ENCODE data around the gene ANAPC16.
"Not testable (repeated sequence)": the region's sequence is repeated elsewhere in the genome, so short reads cannot be mapped to it uniquely, and the experiment has no call there.

ANAPC16 gene

DNA sequence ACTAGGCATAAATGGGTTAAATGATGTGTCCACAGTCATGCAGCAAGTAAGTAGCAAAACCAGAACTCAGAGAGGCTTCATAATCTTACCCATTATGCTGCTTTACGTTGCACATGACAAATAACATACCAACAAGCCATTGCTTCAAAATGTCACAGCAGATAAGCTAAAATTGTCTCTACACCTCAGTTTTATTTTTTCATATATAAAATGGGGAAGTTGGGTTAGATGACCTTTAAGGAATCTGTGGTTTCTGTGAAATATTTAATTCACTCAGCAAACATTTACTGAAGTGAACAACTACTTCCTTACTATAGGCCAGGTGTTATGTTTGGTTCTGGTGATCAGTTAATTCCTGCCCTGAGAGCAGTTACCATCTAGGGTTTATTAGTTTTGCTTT lies 2.5 kb downstream of the ANAPC16 start:
- no peak for DNase-seq

DNA sequence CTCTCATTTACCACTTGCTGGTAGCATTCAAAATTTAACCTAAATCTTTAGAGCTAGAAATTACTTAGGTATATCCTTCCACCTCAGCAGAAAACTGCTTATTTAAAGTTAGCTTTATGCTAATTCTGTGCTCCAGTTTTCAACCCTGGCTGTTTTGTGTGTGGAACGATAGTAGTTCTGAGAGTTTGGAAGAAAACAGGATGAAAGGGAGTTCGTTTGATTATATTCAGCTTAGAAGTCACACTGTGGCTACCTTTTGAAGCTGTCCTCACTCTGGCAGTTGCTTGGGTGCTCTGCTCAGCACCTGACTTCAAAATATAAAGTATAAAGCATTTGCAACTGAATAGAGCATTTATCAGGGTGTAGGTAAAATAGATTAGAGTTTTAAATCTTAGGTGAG lies 2.9 kb downstream of the ANAPC16 start:
- no peak for DNase-seq

DNA sequence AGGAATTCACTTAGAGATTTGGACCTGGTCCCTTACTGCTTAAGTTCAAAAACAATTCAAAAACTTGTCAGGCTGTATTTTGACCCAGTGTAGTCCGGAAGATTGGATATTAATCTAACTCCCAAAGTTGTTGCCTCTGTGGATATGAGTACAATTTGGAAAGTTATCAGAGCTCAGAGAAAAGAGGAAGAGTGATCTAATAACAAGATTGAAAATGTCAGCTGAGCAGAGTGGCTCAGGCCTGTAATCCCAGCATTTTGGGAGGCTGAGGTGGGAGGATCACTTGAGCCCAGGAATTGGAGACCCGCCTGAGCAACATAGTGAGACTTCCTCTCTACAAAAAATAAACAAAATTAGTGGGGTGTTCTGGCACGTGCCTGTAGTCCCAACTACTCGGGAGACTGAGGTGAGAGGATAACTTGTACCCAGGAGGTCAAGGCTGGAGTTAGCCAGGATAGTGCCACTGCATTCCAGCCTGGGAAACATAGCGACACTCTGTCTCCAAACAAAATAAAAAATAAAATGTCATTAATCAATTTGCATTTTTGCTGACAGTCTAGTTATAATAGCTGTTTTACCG lies 3.5 kb downstream of the ANAPC16 start:
- no peak for DNase-seq

DNA sequence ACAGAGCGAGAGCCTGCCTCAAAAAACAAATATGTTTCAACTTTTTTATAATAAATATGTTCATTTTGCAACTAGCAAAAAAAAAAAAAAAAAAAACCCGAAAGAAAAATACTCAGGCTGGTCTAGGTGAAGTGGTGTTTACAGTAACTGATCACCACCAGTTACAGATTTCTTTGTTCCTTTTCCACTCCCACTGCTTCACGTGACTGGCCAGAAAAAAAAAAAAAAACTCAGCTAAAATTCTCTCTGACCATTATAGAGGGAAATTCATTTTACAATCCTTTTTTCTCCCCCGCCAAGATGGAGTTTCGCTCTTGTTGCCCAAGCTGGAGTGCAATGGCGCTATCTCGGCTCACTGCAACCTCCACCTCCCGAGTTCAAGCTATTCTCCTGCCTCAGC lies 4.8 kb downstream of the ANAPC16 start:
- no peak for DNase-seq

DNA sequence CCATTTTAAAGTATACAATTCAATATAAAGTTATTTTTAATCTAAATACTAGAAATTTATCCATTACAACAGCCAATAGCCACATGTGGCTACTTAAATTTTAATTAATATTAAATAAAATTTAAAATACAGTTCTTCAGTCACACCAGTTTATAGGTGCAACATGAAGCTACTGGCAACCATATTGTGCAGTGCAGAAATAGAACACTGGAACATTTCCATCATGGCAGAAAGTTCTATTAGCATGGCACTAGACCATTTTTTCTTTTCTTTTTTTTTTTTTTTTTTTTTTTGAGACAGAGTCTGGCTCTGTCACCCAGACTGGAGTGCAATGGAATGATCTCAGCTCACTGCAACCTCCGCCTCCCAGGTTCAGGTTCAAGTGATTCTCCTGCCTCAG lies 5.5 kb downstream of the ANAPC16 start:
- DNase-seq = no peak

DNA sequence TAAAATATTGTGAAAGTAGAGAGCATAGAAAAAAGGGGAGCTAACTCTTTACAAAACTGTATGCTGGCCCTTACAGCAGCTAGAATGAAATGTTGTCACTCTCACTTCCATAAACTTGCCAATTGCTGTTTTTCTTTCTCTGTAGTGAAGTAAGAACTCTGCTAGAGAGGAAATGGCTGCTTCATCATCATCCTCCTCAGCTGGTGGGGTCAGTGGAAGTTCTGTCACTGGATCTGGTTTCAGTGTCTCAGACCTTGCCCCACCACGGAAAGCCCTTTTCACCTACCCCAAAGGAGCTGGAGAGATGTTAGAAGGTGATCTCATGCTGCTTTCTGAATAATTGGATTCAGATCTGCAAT lies 7.9 kb downstream of the ANAPC16 start:
- DNase-seq = no peak

DNA sequence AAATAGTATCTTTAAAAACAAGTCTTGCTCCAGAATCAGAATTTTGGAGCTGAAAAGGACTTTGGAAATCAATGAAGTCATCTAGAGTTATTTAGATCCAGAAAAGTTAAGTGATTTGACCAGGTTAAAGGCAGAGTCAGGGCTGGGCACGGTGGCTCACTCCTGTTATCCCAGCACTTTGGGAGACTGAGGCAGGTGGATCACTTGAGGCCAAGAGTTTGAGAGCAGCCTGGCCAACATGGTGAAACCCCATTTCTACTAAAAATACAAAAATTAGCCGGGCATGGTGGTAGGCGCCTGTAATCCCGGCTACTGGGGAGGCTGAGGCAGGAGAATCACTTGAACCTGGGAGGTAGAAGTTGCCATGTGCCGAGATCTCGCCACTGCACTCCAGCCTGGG lies 8.4 kb downstream of the ANAPC16 start:
- not testable (repeated sequence) for DNase-seq

DNA sequence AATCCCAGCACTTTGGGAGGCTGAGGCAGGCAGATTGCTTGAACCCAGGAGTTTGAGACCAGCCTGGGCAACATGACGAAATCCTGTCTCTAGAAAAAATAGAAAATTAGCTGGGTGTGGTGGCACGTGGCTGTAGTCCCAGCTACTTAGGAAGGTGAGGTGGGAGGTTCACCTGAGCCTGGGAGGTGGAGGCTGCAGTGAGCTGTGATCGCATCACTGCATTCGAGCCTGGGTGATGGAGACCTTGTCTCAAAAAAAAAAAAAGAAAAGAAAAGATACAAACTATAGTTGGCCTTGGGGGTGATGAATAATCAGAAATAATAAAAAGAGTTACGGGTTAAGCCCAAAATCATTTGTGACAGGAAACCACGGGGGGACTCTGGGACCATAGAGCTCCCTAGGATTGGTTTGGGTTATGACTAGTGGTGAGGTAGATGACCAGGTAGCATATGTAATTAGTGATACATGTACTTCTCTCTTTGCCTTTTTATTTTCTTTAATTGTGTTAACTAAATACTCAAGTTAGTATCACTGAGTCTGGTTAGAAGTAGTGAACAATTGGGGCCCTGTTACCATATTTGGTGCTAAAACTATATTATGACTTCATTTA lies 10.7 kb downstream of the ANAPC16 start:
- no peak for DNase-seq

DNA sequence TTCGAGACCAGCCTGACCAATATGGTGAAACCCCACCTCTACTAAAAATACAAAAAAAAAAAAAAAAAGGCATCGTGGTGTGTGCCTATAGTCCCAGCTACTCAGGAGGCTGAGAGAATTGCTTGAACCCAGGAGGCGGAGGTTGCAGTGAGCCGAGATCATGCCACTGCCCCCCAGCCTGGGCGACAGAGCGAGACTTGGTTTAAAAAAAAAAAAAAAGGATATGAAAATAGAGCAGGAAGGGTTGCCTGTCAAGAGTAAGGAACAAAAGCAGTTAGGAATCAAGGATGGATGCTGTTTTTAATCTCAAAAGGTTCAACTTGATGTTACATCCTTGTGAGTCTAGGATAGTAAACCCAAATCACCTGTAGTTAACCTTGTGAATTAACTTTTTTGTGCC lies 12.0 kb downstream of the ANAPC16 start:
- no peak for DNase-seq

DNA sequence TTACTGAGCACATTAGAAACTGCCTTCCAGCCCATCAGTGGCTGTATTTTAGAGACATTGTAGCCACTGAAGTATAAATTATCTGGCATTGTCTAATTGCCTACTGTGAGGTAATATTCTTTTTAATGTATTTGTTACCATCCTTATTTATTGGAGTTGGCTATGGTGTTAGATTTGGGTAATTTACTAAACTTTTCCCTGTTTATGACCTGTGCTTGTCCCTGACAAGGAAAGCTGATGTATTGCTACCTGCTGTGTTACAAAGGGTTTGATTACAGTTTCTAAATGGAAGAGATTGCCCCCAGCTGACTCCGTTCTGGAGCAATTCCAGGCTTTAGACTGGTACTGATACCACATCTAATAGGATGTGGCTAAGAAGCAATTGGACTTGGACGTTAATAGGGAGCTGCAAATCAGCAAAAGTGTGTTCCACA lies 12.5 kb downstream of the ANAPC16 start:
- DNase-seq = no peak

DNA sequence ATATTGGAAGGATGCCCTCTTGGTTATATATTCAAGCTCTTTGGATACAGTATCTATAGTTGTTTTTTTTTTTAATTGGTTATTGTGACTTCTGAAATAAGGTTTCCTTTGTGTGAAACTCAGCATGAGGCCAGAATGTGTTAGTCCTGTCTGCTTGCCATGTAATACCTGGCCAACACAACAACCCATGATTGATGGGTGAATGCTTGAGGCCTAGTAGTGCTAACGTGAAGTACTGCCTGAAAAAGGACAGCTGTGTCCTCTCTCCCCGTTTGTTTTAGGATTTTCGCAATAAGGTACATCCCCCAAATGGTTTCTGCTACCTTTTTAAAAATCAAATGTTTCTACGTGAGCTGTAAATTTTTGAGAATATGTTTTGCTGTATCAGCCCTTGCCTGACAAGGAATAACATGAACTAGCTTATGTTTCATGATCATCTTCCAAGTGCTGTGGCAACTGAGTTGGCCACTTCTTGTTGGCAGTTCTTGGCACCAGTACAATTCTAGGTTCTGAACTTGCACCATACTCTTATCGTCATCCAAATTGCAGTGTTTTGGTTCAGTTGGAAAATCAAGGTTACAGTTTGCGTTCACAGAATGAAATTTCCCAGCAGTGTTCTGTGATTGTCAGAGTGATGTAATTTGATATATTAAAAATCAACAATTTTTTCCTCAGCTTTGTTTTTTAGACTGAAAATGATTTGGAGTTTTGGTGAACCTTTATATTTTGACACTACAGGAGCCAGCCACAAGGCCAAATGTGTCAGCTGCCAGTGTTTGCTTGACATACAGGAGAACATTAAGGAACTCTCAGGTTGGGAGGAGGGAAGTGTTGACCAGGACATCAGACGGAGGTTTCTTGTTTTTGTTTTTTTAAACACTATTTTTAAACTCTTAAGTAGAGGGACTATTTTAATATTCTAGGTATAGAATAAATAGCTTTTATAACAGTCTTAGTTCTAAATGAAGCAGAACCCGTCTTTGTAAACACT lies 13.7 kb downstream of the ANAPC16 start:
- DNase-seq = no peak

DNA sequence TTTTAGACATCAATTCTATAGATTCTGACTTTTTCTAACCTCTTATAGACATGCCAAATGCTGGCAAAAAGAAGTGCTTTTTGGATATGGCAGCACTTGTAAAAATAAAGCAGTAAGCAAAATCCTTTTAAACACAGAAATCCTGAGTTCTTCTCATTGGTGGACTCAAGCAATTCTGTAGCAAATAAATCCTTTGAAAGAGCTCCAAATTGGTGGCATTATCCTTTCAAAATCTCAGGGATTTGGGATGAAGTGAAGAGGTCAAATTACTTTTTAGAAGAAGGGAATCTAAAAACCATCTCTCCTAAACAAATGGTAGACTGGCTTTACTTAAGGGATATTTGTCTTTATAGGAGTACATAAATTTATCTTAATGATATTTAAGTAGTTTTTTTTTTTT lies 17.8 kb downstream of the ANAPC16 start:
- no peak for DNase-seq

DNA sequence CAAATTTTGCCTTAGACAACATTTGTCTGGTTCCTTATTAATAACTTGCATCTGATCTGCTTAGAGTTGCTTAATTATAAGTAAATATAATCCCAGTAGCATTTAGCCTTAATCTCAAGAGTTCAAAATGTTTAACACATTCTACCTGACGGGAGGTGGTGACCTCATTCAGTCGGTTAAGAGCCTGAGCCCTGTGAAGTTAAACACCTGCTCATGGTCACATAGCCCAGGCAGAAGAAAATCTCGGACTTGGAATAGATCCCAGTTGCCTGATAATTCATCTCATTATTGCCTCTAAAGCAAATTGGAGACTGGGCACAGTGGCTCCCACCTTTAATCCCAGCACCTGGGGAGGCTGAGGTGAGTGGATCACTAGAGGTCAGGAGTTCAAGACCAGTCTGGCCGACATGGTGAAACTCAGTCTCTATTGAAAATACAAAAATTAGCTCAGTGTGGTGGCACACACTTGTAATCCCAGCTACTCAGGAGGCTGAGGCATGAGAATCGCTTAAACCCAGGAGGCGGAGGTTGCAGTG lies 18.8 kb downstream of the ANAPC16 start:
- DNase-seq = no peak

DNA sequence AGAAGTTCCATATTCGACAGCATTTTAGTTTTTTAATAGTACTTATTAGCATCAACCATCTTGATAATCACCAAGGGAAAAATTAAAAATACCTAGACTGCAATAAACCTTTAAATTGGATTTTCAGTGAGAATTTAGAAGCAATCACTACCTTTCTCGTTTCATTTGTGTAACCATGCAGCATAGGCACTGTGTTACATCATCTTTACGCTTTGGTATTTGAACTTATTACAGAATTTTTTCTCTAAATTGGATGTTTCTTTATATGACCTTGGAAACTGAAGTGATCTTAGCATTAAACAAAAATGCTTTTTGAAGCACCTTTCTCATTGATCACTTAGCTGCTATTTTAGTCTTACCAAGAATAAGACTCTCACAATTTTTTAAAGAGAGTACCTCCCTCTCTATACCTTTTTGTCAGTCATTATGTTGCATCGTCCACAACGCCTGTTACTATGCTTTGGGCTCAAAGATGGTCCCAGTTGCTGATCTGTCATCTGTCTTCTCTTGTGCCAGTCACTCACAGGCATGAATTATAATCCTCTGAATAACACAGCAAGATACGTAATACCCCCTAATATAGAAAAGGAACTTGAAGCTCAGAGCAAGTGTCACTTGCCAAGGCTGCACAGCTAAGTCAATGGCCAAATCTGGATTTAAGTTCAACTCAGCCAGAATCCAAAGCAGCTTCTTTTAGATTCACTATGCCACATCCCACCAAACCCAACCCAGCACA lies 19.9 kb downstream of the ANAPC16 start:
- DNase-seq = no peak

DNA sequence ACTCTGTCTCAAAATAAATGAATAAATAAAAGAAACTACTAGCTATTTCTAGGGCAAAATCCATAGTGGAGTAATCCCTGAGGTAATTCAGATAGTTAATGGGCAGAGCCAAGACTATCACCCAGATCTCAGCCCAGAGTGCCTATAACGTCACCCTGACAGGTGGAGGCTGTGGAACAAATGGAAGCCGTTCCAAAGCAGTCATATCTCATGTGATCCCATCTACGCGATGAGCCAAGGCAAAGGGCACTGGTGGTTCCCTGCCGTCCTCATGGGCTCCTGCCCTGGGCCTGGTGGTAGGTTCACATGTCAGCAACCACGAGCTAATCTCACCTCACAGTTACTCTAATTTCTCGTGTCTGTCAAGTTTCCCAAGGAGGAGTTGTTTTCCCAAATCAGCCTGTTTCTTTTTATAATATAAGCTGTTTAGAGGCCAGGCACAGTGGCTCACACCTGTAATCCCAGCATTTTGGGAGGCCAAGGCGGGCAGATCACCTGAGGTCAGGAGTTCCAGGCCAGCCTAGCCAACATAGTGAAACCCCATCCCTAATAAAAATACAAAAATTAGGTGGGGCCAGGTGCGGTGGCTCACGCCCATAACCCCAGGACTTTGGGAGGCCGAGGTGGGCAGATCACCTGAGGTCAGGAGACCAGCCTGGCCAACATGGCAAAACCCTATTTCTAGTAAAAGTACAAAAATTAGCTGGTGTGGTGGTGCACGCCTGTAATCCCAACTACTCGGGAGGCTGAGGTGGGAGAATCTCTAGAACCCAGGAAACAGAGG lies 22.8 kb downstream of the ANAPC16 start:
- DNase-seq = no peak

DNA sequence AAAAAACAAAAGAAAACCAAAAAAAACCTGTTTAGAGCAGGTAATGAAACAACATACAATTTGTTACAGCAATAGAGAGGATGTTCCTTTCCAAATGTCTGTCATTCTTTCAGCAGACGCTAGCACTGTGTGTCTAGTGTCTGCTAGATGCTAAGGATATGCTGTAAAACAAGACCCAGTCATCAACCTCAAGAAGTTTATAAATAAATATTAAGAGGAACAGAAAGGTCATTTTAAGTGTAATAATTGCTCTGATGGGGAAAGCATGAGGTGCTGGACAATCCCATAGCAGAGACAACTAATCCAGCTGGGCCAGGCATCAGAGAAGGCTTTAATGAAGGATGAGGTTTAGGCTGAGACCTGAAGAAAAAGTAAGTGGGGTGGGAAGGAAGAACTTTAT lies 23.6 kb downstream of the ANAPC16 start:
- DNase-seq = no peak

DNA sequence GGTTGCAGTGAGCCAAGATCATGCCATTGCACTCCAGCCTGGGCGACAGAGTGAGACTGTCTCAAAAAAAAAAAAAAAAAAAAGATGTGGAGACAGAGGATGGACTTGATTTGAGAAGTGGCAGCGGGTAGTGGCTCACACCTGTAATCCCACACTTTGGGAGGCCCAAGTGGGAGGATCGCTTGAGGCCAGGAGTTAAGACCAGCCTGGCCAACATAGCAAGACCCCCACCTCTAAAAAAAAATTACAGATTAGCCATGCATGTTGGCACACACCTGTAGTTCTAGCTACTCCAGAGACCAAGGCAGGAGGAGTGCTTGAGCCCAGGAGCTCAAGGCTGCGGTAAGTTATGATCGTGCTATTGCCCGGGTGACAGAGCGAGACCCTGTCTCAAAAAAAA lies 24.6 kb downstream of the ANAPC16 start:
- DNase-seq = no peak

DNA sequence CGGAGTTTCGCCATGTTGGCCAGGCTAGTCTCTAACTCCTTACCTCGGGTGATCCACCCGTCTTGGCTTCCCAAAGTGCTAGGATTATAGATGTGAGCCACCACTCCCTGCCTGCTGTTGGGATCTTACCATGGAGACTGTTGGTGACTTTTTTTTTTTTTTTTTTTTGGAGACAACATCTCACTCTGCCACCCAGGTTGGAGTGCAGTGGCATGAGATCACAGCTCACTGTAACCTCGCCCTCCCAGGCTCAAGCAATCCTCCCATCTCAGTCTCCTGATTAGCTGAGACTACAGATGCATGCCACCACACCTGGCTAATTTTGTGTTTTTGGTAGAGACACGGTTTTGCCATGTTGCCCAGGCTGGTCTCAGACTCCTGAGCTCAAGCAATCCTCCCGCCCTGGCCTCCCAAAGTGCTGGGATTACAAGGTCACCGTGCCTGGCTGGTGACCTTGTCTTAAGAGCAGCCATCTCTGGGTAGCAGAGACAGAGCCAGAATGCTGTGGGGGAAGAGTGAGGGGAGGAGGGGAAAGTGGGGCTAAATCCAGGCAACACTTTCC lies 26.0 kb downstream of the ANAPC16 start:
- no peak for DNase-seq

DNA sequence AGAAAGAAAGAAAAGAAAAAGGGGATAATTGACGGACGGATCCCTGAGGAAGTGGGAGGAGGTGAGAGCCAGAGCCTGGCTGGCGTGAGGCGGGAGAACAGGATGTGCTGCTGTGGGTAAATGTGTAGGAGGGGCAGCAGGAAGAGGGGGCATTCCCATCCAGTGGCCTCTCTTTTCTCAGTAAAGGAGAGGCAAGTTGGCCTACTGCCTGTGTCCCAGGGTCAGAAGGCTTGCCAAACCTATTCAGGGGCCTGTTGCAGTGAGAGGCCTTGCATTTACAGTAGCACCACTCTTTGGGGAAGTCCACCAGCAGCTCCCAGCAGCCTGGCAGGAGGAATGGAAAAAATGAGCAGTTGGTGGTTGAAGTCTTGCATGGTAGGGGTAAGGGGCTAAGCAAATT lies 26.9 kb downstream of the ANAPC16 start:
- DNase-seq = peak; percentile 84

DNA sequence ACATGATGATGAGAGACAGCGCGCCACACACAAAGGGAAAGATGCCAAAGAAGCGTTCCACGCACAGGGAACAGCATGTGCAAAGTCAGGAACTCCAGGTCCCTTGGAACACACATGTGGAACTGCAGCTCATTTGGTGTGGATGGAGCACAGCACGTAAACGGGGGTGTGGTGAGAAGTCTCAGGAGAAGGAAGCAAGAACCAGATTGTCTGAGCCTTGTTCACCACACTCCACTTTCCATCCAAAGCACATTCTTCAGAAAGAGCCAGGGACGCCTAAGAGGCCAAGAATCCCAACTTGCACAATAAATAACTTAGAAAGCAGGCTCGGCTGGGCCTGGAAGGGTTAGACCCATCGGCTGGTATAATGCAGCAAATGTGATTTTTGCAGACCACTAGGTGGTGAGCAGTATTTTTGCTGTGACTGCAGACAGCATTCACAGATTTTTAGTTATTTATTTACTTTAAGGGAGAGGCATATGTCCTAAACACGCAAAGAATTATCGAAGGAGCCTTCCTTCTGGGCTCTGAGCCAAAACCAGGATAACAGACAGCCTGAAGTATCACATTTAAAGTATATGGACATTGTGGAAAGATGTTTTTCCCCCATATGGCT lies 28.1 kb downstream of the ANAPC16 start:
- peak; percentile 76 for DNase-seq

DNA sequence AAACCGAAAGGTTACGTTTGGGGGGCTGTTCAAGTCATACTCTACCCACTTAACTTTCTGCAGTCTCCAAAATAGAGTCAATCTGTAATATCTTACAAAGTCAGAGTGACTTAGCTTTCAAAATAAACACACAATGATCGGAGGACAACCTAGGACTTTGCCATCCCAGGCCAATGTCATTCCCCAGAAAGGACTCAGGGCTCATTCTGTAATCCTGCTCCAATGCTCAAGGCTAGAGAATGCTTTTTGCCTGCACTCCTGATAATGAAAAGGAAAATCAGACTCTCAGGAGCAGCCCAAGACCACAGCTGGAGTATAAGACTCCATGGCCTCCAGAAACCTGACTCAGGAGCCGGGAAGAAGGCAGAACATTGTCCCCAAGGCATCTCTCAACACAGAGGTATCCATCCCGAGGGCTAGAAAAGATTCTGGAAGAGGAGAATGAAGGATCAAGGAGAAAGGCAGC lies 28.8 kb downstream of the ANAPC16 start:
- DNase-seq = no peak

All from right forelimb (tissue), 1 donor.